Measurements from ENCODE around the gene HMX3.

DNA sequence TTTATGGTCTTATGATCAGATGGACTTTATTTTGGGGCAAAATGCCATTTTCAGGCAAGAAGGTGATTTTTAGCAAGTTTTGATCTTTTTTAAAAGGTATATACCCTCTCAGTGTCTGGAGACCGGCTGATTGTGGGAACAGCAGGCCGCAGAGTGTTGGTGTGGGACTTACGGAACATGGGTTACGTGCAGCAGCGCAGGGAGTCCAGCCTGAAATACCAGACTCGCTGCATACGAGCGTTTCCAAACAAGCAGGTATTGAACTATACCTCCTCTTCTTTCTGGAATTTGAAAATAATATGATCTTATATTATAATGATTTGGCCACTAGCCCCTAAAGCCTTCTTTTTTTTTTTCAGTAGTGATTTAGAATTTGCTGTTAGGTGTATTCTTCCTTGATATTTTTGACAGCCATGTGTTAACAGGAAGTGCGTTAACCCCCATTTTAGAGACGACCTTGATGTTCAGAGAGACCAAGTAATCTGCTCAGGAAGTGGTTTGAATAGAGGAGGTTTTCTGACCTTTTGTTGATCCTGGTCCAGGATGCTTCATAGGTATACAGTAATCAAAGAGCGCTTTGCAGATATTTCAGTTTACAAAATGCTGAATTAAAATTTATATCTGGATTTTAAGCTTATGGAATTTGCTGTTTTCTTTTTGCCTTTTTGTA is 24.7 kb downstream of the HMX3 start:
- TF ChIP-seq, protein P1, sequence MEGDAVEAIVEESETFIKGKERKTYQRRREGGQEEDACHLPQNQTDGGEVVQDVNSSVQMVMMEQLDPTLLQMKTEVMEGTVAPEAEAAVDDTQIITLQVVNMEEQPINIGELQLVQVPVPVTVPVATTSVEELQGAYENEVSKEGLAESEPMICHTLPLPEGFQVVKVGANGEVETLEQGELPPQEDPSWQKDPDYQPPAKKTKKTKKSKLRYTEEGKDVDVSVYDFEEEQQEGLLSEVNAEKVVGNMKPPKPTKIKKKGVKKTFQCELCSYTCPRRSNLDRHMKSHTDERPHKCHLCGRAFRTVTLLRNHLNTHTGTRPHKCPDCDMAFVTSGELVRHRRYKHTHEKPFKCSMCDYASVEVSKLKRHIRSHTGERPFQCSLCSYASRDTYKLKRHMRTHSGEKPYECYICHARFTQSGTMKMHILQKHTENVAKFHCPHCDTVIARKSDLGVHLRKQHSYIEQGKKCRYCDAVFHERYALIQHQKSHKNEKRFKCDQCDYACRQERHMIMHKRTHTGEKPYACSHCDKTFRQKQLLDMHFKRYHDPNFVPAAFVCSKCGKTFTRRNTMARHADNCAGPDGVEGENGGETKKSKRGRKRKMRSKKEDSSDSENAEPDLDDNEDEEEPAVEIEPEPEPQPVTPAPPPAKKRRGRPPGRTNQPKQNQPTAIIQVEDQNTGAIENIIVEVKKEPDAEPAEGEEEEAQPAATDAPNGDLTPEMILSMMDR (IDR thresholded peaks at IDR 0.05): no peak
- no peak for TF ChIP-seq POLR2A (IDR thresholded peaks at IDR 0.05)

Data from lower leg skin (tissue), 3 donors.